Activated T-cell treated with anti-CD3 and anti-CD28 coated beads for 24 hours (primary cell): ENCODE measurements around the gene SLFN11.
A peak's percentile ranks its signal among the peaks of the same experiment; 100 is the strongest.
"Not testable (repeated sequence)": the region's sequence is repeated elsewhere in the genome, so short reads cannot be mapped to it uniquely, and the experiment has no call there.

ENCODE experiments used
- DNase-seq: peaks from one replicate; pipeline ENCODE4 v3.0.0-alpha.2; 2020; ENCODE audit warnings: low read depth

Gene SLFN11

DNA sequence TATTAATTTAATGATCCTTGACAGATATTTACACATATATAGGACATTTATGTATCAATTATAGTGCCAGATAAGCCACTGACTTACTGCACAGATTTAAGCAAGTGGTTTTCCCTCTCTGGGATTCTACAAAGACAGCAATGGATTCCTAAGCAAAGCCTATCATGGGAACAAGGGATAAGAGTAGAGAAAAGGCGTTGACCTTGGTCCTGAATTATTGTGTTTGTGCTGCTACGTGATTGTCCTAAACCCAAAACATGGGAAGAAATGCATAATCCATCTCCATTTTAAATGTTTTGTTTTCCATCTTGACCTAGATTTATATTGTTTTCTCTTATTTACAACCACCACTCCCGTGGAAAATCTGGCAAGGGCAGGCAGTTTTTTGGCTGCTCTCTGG lies 14.0 kb downstream of the SLFN11 start:
- DNase-seq: no peak

DNA sequence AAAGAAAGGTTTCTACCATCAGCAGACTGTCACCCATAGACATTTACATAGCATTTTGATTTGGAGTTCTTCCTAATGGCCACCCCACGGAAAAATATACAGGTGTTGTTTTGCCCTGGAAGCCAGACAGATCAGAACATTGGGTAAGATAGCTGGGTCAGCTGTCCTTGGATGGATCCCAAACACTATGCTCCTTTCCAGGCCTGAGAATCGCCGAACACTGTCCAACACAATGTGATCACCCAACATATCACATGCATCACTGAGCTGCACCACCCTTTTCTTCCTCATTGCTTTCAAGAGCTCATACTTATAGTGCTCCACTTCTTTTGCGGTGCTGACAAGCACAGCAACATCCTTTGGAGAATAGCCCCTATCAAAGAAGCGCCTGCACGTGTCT lies 21.1 kb downstream of the SLFN11 start:
- DNase-seq: no peak

DNA sequence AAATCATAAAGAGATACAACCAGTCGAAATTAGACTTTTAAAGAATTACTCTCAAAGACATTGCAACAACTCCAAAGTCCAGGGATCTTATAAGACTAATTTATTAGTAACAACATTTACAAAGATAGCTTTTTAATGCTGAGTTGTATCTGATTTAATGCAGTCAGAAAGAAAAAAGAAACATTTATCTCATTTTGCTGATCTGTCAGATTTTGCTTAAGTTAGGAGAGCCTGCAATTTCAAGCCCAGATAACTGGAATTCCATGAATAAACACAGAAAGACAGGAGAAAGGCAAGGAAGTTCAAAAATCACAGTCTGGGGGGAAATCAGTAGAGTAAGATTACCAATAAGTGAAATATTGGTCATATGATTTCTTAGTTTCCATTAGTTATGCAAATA lies 22.9 kb downstream of the SLFN11 start:
- DNase-seq: no peak

DNA sequence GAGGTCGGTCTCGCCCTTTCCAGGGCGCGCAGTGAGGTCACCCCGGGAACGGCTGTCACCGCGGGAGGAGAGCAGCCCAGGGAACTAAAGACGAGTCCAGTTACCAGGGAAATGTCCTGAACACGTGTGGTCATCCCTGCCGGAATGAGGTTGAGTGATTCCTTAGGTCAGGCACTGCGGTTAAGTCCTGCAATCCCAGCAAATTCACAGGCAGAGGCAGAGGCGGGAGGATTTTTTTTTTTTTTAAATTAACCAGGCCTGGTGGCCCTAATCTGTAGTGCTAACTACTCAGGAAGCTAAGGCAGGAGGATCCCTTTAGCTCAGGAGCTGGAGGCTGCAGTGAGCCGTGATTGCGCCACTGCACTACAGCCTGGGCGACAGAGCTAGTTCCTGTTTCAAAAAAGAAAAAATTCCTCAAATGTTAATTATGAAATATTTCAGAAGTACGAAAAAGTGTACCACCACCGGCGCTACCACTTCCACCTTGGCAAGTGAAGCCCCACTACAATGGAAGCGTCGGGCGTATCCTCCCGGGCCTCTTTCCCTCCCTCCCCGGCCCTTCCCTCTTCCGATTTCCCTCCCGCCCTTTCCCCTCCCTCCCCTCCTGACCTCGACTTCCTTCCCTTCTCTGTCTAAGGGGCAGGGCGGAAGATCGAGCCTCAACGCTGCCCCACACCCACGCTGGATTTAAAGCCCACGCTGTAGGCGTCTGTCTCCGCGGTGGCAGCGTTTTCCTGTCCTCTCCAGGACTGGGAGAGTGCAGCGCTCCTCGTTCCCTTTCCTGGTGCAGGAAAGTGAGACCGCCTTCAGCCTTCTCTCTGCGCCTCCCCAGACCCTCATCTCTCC lies 27.3 kb downstream of the SLFN11 start:
- DNase-seq: no peak

DNA sequence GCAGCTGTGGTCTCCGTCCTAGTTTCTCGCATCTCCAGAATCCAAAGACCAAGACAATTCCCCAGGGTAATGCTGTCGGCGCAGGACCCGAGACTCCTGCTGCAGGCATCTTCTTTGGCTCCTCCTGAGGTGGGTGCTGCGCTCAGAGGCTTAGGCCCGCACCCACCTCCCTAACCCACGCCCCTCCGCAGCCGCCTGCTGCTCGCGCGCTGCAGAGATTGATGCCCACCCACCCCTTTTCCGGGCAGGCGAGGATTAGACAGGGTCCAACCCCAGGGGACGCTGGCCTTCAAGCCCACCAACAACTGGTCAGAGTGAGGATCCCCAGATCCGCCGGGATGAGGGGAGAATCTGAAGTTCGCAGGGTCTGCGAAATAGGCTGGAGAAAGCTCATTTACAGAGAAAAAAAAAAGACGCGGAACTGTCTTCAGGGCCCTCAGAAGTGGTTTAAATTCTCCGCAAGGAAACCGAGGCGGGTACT lies 27.9 kb downstream of the SLFN11 start:
- no peak for DNase-seq

DNA sequence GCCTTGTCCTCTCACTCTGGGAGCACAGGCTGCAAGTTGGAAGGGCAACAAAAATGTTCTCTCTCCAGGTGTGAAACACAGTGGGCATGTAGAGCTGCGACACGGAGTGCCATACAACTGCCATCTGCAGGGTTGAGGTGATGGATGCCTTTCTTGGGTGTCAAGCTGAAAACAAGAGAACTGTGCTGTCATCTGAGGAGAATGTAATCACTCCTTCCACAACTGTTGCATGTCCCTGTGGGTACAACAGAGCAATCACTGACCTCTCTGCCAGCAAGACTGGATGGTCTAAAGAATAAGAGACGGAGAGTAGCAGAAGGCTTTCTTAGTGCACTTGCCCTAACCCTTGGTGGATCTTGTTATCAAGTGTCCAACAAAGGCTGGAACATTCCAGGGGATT lies 29.2 kb downstream of the SLFN11 start:
- DNase-seq: no peak

DNA sequence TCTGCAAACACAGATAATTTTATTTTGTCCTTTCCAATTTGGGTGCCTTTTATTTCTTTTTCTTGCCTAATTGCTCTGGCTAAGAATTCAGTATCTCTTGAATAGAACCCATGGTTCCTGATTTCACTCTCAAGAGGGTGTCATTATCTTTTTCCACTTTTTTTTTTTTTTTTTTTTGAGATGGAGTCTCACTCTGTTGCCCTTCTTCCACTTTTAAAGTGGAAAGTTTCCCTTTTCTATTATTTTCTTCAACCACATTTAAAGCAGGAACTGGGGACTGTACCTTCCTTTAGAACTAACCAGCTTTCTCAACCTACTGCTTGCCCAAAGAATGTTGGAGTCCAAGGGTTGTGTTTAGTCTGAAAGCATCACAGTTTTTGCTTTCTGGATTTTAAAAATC lies 31.1 kb downstream of the SLFN11 start:
- no peak for DNase-seq

DNA sequence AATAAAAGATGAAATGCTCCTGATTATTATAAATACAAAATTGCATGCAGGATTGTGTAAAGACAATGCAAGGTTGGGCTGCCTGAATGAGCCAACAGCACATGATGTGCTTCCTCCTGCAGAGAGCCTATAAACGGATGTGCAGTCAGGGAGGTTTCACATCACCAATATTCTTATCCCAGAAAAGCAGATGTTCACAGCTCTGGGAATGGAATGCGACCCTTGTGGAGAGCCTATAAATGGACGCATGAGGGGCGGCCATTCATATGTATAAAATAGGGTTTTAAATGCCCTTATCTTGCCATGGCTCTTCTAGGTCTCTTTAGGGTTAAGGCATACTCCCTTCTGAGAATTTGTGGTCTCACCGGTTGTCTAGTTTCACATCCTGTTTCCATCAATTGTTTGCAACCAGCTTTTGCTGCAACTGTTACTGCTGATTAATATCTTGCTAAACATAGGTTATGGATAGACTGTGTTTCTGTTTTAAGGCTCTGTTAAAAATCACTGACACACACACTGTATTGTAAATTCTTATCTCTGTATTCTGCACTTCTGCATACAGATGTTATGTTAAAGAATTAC lies 31.9 kb downstream of the SLFN11 start:
- no peak for DNase-seq

DNA sequence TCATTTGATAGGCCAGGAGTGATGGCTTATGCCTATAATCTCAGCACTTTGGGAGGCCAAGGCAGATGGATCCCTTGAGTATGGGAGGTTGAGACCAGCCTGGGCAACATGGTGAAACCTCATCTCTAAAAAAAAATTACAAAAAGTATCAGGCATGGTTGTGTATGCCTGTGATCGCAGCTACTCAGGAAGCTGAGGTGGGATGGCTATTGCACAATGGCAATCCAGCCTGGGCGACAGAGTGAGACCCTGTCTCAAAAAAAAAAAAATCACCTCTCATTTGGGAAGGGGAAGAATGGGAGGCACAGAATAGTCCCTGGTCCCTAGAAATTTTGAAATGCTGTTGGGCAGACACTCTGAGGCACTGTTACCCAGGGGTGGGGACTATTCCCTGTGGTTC lies 35.2 kb downstream of the SLFN11 start:
- no peak for DNase-seq

DNA sequence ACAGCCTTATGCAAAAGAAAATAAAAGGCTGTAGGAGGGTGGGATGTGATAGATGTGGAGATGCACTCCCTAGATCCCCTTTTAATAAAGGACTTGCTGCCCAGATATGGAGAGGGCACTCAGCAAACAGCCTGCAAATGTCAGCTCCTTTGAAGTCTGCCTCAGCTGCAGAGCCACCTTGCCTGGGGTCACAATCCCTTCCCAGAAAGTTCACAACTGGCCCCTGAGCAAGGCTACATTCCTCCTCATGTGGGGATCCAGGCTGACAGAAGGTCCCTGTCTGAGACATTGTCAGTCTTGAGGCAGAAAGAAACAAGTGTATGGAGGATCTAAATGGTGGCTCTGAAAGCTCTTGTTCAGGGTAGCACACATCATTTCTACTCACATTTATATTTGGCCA lies 36.1 kb downstream of the SLFN11 start:
- no peak for DNase-seq

DNA sequence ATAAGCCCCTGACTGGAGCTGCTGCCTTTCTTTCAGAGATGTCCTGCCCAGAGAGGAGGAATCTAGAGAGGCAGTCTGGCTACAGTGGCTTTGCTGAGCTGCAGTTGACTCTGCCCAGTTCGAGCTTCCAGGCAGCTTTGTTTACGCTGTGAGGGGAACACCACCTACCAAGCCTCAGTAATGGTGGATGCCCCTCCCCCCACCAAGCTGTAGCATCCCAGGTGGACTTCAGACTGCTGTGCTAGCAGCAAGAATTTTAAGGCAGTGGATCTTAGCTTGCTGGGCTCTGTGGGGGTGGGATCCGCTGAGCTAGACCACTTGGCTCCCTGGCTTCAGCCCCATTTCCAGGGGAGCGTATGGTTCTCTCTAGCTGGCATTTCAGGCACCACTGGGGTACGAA lies 39.8 kb downstream of the SLFN11 start:
- DNase-seq: not testable (repeated sequence)

DNA sequence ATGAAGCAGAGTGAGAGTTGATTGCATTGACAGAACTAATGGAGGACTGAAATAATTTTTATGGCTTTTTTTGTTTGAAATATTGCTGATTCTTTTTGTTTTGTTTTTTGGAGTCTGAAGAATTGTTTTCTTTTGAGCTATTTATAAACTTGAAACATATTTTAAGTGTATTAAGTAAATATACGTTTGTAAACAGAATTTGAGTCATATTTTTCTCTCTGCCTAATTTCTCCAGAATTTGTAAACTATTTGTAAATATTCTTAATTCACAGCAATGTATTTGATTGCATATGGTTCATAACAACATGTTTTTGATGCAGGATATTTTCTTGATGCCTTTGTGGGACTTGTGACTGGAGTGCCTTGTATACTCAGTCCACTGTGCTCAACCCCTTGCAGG lies 50.7 kb downstream of the SLFN11 start:
- DNase-seq: no peak

DNA sequence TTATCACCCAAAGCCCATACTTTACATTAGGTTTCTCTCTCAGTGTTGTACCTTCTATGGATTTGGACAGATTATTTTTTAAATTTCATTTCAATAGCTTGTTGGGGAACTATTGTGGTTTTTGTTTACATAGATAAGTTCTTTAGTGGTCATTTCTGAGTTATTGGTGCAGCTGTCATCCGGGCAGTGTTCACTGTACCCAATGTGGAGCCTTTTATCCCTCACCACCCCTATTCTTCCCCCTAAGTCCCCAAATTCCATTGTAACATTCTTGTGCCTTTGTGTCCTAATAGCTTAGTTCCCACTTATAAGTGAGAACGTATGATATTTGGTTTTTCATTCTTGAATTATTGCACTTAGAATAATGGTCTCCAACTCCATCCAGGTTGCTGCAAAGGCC lies 57.5 kb downstream of the SLFN11 start:
- DNase-seq: no peak

DNA sequence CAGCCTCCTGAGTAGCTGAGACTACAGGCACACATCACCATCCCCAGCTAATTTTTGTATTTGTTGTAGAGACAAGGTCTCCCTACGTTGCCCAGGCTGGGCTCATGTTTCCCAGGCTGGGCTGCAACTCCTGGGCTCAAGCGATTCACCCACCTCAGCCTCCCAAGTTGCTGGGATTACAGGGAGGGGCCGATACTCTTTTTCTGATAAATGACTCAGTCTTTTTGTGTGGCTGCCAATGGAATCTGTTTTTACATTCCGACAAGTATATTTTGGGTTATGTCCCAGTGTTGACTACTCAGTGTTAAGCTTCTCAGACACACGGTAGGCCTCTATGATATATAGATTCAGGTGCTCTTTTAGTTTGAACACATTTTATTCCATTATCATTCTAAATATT lies 58.1 kb downstream of the SLFN11 start:
- DNase-seq: no peak

DNA sequence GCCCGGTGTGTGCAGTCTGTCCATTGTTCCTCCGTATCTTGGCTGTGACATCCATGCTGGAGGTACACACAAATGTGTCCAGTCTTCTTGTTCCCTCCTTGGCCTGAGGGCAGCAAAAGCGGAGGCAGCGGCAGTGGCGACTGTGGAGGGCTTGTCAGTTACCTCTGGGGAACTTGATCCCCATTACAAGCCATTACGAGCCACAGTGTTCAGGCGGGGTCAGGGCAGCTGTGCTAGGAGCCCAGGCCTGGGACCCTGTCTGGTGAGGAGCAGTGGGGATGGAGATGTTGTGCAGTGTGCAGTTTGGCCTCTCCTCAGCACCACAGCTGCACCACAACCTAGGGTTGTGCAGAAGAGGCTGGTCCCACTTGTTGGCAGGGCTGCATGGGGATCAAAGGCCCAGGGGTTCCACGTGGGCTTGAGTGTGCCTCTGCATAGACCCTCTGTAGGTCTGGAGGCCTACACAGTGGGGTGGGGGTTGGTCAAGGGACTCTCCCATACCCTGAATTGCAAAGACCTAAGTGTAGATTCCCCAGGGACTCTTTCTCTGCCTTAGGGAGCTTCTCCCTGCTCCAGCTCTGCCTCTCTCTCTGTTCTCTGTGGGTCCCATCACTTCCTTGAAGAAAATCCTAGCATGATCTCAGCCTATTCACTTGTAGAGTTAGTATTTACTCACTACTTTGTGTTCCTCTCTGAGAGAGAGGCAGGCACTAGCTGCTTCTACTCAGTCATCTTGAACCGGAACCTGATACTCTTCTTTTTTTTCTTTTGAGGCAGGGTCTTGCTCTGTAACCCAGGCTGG lies 58.8 kb downstream of the SLFN11 start:
- DNase-seq: no peak

DNA sequence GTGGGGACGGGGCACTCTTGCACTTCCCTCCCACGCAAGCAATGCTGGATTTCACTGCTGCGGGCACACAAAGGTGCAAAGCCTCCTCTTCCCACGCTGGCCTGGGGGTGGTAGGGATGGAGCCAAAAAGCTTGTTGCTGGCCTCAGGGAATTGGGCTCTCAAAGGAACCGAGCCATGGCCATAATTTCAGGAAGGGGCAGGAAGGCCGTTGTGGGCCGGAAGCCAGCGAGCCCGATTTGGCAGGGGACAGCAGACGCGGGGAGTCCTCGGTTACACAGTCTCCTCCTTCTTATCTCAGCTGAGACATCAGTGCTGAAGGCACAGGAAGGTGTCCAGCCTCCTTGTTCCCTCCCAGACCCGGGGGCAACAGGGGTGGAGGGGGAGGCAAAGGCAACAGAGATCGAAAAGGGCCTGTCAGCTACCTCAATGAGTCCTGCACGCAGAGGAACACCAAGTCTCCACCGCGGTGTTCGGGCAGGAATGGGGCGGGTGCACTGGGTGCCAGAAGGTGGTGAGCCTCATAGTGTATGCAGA lies 59.5 kb downstream of the SLFN11 start:
- DNase-seq: no peak

DNA sequence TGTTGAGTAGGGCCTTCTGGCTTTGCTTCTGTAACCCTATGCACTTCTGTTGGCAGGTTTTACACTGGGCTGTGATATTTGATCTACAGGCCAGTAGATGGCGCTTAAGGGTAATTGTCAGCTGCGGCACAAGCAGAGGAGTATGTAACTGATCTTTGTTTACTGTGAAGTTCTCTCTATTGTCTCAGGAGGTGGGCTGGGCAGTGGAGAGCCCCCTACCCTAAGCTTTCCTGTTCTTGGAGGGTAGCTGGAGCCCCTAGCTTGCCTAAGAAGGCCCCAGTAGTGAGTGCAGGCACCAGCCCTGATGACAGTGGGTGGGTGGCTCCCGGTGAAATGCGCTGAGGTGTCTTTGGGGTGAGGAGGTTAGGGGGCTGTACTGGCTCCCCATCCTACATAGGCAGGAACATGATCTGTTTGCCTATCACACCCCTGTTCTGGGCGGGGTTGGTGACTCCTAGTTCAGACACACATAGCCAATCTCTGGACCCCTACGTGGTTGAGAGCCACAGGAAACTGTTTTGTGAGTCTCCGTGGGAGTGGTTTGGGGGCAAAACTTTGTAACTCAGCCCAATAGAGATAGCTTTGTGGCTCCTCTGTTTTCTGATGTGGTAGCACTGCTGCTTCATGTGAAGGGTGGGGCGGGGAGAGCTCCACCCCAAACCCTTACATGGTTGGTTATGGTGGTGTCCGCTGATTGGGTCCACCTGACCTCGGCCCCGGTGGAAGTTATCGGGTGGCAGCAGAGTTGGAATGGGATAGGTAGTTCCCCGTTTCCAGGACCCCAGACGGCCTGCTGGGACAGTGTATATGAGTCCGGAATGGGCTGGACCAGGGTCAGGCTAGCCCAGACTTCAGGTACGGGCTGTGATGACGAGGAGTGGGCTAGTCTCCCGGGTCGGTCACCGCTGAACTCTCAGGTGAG lies 60.4 kb downstream of the SLFN11 start:
- DNase-seq: peak; percentile 72

DNA sequence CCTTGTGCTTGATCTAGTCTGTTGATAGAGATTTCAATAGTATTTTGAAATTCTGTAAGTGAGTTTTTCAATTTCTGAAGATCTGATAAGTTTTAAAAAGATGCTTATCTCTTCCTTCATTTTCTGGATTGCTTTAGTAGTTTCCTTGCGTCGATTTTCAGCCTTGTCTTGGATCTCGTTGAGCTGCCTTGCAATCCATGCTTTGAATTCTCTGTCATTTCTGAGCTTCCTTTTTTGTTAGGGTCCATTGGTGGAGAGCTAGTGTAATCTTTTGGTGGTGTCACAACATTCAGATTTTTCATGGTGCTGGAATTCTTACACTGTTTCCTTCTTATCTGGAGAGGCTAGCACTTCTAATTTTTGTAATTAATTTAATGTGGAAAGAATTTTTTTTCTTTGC lies 61.1 kb downstream of the SLFN11 start:
- no peak for DNase-seq

DNA sequence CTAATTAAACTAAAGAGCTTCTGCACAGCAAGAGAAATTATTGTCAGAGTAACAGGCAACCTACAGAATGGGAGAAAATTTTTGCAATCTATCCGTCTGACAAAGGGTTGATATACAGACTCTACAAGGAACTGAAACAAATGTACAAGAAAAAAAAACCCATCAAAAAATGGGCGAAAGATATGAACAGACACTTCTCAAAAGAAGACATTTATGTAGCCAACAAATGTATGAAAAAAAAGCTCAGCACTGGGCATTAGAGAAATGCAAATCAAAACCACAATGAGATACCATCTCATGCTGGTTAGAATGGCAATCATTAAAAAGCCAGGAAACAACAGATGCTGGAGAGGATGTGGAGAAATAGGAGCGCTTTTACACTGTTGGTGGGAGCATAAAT lies 64.1 kb downstream of the SLFN11 start:
- not testable (repeated sequence) for DNase-seq
